ENCODE results near the gene CGB3.
A peak's percentile ranks its signal among the peaks of the same experiment; 100 is the strongest.
"Not testable (repeated sequence)": the region's sequence is repeated elsewhere in the genome, so short reads cannot be mapped to it uniquely, and the experiment has no call there.

The CGB3 gene

GRCh38 chr19:49056101-49056901, 32.2 kb upstream of the CGB3 start:
- Mint-ChIP-seq H3K27ac (no peak overlapping the region), H3K4me3 (peak overlapping the region; percentile 89), H3K27me3 (peaks cover 12% of the 10 kb centered on the region), H3K4me1 (ENCODE audit: low read depth) (peaks cover 15% of the 10 kb centered on the region), H3K9me3 (ENCODE audit: low read depth) (no peaks in the 10 kb centered on the region), H3K36me3 (no peaks in the 10 kb centered on the region)

GRCh38 chr19:49050376-49051033, 26.4 kb upstream of the CGB3 start:
- not testable (repeated sequence) for H3K27ac Mint-ChIP-seq; H3K4me3 Mint-ChIP-seq; H3K36me3 Mint-ChIP-seq; H3K4me1 Mint-ChIP-seq (ENCODE audit: low read depth); H3K9me3 Mint-ChIP-seq (ENCODE audit: low read depth); H3K27me3 Mint-ChIP-seq

- not testable (repeated sequence) for H3K36me3 Mint-ChIP-seq; H3K27ac Mint-ChIP-seq; H3K9me3 Mint-ChIP-seq (ENCODE audit: low read depth); H3K27me3 Mint-ChIP-seq; H3K4me3 Mint-ChIP-seq; H3K4me1 Mint-ChIP-seq (ENCODE audit: low read depth)
These were observed 25.7 kb upstream of the CGB3 start for GRCh38 chr19:49049834-49050233.

- H3K27ac Mint-ChIP-seq; H3K4me3 Mint-ChIP-seq; H3K36me3 Mint-ChIP-seq; H3K27me3 Mint-ChIP-seq; H3K9me3 Mint-ChIP-seq (ENCODE audit: low read depth); H3K4me1 Mint-ChIP-seq (ENCODE audit: low read depth): not testable (repeated sequence)
These were observed 24.9 kb upstream of the CGB3 start, which contains the start of gene CGB8 for GRCh38 chr19:49049011-49049410. TSS of gene CGB8 (minus strand) at chr19:49049111. CDS start at chr19:49048739, 372 bp downstream.

- not testable (repeated sequence) for H3K9me3 Mint-ChIP-seq (ENCODE audit: low read depth); H3K4me3 Mint-ChIP-seq; H3K4me1 Mint-ChIP-seq (ENCODE audit: low read depth); H3K27ac Mint-ChIP-seq; H3K27me3 Mint-ChIP-seq; H3K36me3 Mint-ChIP-seq
These were observed 19.4 kb upstream of the CGB3 start, which contains the start of gene CGB5 for GRCh38 chr19:49043548-49043947. TSS of gene CGB5 (plus strand) at chr19:49043848. CDS start at chr19:49044210, 362 bp downstream.

GRCh38 chr19:49042666-49043065, 18.5 kb upstream of the CGB3 start:
- H3K27me3 Mint-ChIP-seq; H3K4me3 Mint-ChIP-seq; H3K36me3 Mint-ChIP-seq; H3K9me3 Mint-ChIP-seq (ENCODE audit: low read depth); H3K27ac Mint-ChIP-seq; H3K4me1 Mint-ChIP-seq (ENCODE audit: low read depth): not testable (repeated sequence)

- no peaks in the 10 kb centered on the region for H3K9me3 Mint-ChIP-seq (ENCODE audit: low read depth)
- no peak overlapping the region for H3K4me3 Mint-ChIP-seq
- H3K27me3 Mint-ChIP-seq = no peaks in the 10 kb centered on the region
- no peaks in the 10 kb centered on the region for H3K4me1 Mint-ChIP-seq (ENCODE audit: low read depth)
- no peak overlapping the region for H3K27ac Mint-ChIP-seq
- H3K36me3 Mint-ChIP-seq = no peaks in the 10 kb centered on the region
These were observed 18.0 kb upstream of the CGB3 start for GRCh38 chr19:49042177-49042576.

- H3K36me3 Mint-ChIP-seq; H3K4me3 Mint-ChIP-seq; H3K9me3 Mint-ChIP-seq (ENCODE audit: low read depth); H3K4me1 Mint-ChIP-seq (ENCODE audit: low read depth); H3K27me3 Mint-ChIP-seq; H3K27ac Mint-ChIP-seq: not testable (repeated sequence)
These were observed 15.6 kb upstream of the CGB3 start for GRCh38 chr19:49039736-49040135.

GRCh38 chr19:49038557-49039276, 14.6 kb upstream of the CGB3 start:
- not testable (repeated sequence) for H3K27me3 Mint-ChIP-seq; H3K9me3 Mint-ChIP-seq (ENCODE audit: low read depth); H3K27ac Mint-ChIP-seq; H3K36me3 Mint-ChIP-seq; H3K4me3 Mint-ChIP-seq; H3K4me1 Mint-ChIP-seq (ENCODE audit: low read depth)

GRCh38 chr19:49038111-49038510, 14.0 kb upstream of the CGB3 start:
- H3K27me3 Mint-ChIP-seq; H3K27ac Mint-ChIP-seq; H3K36me3 Mint-ChIP-seq; H3K4me3 Mint-ChIP-seq; H3K4me1 Mint-ChIP-seq (ENCODE audit: low read depth); H3K9me3 Mint-ChIP-seq (ENCODE audit: low read depth): not testable (repeated sequence)

GRCh38 chr19:49036815-49037214, 12.7 kb upstream of the CGB3 start, which contains the start of gene CGB1:
TSS of gene CGB1 (minus strand) at chr19:49036895. CDS start at chr19:49036711, 184 bp downstream.
- not testable (repeated sequence) for H3K9me3 Mint-ChIP-seq (ENCODE audit: low read depth); H3K36me3 Mint-ChIP-seq; H3K4me3 Mint-ChIP-seq; H3K27me3 Mint-ChIP-seq; H3K4me1 Mint-ChIP-seq (ENCODE audit: low read depth); H3K27ac Mint-ChIP-seq

- H3K4me1 Mint-ChIP-seq (ENCODE audit: low read depth); H3K36me3 Mint-ChIP-seq; H3K9me3 Mint-ChIP-seq (ENCODE audit: low read depth); H3K27ac Mint-ChIP-seq; H3K27me3 Mint-ChIP-seq; H3K4me3 Mint-ChIP-seq: not testable (repeated sequence)
These were observed 7.6 kb upstream of the CGB3 start, which contains the start of gene CGB2 for GRCh38 chr19:49031642-49032301. TSS of gene CGB2 (plus strand) at chr19:49031890. CDS start at chr19:49032096, 206 bp downstream.

GRCh38 chr19:49030323-49030722, 6.2 kb upstream of the CGB3 start:
- not testable (repeated sequence) for H3K36me3 Mint-ChIP-seq; H3K4me3 Mint-ChIP-seq; H3K27ac Mint-ChIP-seq; H3K4me1 Mint-ChIP-seq (ENCODE audit: low read depth); H3K27me3 Mint-ChIP-seq; H3K9me3 Mint-ChIP-seq (ENCODE audit: low read depth)

- H3K27me3 Mint-ChIP-seq; H3K4me1 Mint-ChIP-seq (ENCODE audit: low read depth); H3K9me3 Mint-ChIP-seq (ENCODE audit: low read depth); H3K4me3 Mint-ChIP-seq; H3K36me3 Mint-ChIP-seq; H3K27ac Mint-ChIP-seq: not testable (repeated sequence)
These were observed 5.6 kb upstream of the CGB3 start for GRCh38 chr19:49029749-49030148.

- not testable (repeated sequence) for H3K27ac Mint-ChIP-seq; H3K4me3 Mint-ChIP-seq; H3K36me3 Mint-ChIP-seq; H3K27me3 Mint-ChIP-seq; H3K4me1 Mint-ChIP-seq (ENCODE audit: low read depth); H3K9me3 Mint-ChIP-seq (ENCODE audit: low read depth)
These were observed 4.6 kb upstream of the CGB3 start for GRCh38 chr19:49028686-49029085.
